HG02943 (cell line): ENCODE data around the gene BCO1.
A peak's percentile ranks its signal among the peaks of the same experiment; 100 is the strongest.

Source experiments
- ATAC-seq: cut with Tn5 transposase; IDR thresholded peaks from one replicate; pipeline ENCODE4 v1.9.1; 2021; ENCODE audit warnings: mild to moderate bottlenecking, low read depth, moderate library complexity; ENCODE audit not compliant: unreplicated experiment

BCO1 gene

GRCh38 chr16:81314603-81315270 is 76.2 kb downstream of the BCO1 start, which contains the start of gene GAN:
TSS of gene GAN (plus strand) at chr16:81314962. CDS start at chr16:81315114, 152 bp downstream.
- peak; percentile 87 for ATAC-seq

- peak; percentile 31 for ATAC-seq
Observed at GRCh38 chr16:81315271-81316175, 77.0 kb downstream of the BCO1 start.

- no peak for ATAC-seq
Observed at GRCh38 chr16:81316176-81316496, 77.6 kb downstream of the BCO1 start.

- no peak for ATAC-seq
Observed at GRCh38 chr16:81318711-81319110, 80.2 kb downstream of the BCO1 start.

- ATAC-seq: no peak
Observed at GRCh38 chr16:81319221-81319912, 80.9 kb downstream of the BCO1 start.

GRCh38 chr16:81321039-81321438 is 82.5 kb downstream of the BCO1 start:
- no peak for ATAC-seq

- no peak for ATAC-seq
Observed at GRCh38 chr16:81321536-81321935, 83.0 kb downstream of the BCO1 start.

GRCh38 chr16:81324808-81325207 is 86.3 kb downstream of the BCO1 start:
- ATAC-seq: no peak

GRCh38 chr16:81327011-81327410 is 88.5 kb downstream of the BCO1 start:
- ATAC-seq: no peak

GRCh38 chr16:81327447-81328196 is 89.1 kb downstream of the BCO1 start:
- no peak for ATAC-seq

GRCh38 chr16:81329947-81330346 is 91.5 kb downstream of the BCO1 start:
- no peak for ATAC-seq

- ATAC-seq: no peak
Observed at GRCh38 chr16:81333356-81333755, 94.9 kb downstream of the BCO1 start.

GRCh38 chr16:81335669-81336068 is 97.2 kb downstream of the BCO1 start:
- no peak for ATAC-seq

GRCh38 chr16:81337097-81337496 is 98.6 kb downstream of the BCO1 start:
- ATAC-seq: no peak
